Frontal cortex (tissue), 4 donors: ENCODE data around the gene FAM20C. TPM values are rescaled to one million over a fixed set of nuclear protein-coding genes. Genes with fewer than 3 reads are reported as not detected.
A peak's percentile ranks its signal among the peaks of the same experiment; 100 is the strongest.

Experiments used
- DNase-seq, 2 donors: peaks; one replicate each; pipeline ENCODE4 v3.0.0; 2012; ENCODE audit warnings: low spot score in 2 of 2
- FAIRE-seq: peaks from 2 replicates; lab custom pipeline; 2012; peaks lifted over from hg19 to GRCh38; lab: Jason Lieb, UNC
- total RNA-seq: library from RNA; depleted of rRNA; stranded (reverse); fragments of >200 nt; gene quantifications from one replicate; pipeline ENCODE4 v1.2.3, GENCODE V29; 2014
- donor health status: control.
- donor health status: control.
- donor health status: control.

The FAM20C gene
- total RNA-seq, 1 donor from 2014 or later, result 19.6 TPM

DNA sequence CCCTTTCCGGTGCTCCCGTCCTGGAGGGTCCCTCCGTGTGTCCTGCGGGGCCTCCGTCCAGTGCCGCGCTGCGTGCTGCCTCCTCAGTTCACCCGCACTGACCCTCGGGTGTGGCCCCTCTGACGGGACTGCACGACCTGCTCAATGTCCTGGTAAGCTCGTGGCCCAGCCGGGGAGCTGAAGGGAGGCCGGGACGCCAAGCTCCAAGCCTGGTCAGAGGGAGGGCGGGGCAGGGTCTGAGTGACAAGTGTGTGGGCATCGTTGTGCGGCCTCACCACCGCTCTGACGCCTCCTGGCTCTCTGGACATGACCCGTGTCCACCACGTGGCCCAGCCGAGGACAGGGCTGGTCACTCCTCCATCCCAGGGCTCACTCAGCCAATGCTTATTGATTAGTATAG lies 25.9 kb downstream of the FAM20C start:
- DNase-seq, result no peak
- FAIRE-seq, result no peak

DNA sequence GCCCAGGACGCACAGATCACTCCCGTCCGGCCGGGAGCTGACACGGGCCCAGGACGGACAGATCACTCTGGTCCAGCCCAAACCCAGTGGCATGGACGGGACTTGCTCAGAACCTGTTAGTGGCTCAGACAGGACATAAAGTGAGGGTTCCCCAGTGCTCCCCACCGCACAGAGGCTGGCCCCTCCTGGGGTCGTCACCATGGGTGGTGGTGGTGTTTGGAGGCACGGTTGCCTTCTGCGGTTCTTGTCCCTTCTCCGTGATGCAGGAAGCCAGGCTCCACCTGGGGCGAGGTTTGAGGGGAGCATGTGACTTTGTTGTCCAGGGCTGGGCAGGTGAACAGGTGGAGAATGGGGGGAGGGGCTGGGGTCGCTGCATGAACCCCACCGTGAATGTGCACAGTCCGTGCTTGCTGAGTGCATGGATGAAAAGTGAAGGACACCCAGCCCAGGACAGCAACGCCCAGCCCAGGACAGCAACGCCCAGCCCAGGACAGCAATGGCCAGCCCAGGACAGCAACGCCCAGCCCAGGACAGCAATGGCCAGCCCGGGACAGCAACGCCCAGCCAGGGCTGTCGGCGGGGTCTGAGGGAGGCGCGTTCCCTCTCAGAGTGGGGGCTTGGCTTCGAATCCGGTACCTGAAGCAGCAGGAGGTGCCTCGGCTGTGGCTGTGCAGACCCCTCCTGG lies 26.7 kb downstream of the FAM20C start:
- FAIRE-seq, result no peak
- no peak for DNase-seq

DNA sequence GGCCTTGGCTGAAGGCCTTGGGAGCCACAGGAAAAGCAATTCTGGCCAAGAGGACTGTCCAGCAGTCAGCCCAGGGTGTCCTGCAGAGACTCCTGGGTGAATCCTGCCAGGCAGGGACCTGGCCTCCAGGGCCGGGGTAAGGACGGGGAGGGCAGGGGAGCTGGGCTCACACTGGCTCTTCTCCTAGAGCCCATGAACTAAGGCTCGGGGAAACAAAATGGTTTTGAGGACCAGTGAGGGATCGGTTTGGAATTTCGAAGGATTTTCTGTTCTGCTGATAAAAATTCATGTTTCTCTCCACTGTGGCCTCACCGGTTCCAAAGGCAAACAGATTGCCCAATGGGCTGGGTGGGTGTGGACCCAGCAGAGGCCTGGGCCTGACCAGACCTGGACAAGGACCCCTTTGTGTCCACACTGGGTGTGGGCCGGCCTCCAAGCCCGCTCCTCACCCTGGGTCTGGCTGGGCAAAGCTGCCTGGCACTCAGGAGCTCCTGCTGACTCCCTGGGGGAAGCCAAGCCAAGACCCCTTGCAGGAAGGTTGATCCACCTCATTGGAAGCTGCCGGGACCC lies 27.3 kb downstream of the FAM20C start:
- DNase-seq (peak; percentile 62 to 70), FAIRE-seq (no peak)

DNA sequence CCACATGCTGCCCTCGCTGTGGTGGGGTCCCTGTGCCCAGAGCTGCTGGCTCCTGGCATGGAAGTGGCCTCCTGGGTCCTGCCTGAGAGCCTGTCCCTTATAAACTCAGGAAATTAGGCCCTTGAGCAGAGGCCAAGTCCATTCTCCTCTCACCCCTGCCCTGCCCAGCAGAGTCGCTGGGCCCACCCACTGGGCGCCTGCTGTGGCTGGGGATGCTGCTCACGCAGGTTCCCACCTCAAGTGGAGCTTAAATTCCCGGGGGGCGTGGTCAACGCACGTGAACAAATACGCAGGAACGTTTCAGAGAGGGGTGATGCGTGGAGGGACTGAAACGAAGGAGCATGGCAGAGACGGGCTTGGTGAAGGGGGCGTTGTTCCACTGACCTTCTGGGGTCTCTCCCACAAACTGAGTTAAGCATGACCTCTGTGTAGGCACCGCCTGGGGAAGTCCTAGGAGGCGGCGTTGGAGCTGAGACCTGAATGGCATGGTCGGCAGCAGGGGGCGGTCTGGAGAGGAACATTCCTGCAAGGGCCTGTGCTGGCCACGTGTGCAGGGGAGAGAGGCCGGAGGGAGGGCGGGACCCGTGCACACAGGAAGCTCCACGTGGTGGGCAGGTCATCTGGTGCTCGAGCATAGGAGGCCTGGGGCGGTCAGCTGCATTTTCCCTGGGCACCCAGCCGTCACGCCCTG lies 27.9 kb downstream of the FAM20C start:
- FAIRE-seq (no peak), DNase-seq (no peak)

DNA sequence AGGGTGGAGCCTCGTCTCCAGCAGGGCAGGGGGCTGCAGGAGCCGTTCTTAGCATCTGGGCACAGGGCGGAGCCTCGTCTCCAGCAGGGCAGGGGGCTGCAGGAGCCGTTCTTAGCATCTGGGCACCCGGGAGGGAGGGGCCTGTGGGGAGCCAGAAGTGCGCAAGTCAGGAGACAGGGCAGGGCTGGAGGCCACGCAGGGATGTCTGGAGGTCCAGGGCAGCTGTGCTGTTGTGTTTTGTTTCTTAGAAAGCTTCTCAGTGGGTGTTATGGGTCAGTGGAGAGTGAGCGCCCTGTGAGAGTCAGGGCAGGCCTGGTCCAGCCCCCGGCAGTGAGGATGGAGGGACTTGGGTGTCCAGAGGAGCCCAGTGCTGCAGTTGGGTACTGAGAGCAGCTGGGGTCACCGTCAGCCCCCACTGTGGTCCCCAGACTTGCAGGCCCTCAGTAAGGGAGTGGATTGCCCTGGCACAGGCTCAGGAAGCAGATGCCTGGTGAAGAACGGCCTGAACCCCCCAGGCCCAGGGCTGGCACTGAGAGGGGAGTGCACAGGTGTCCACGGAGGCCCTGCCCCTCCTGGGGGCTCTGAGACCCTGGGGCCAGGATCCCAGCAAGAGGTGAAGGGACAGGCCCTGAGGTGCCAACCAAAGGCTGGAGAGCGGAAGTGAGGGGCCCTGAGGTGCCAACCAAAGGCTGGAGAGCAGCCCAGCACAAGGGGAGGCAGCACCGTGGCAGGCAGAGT lies 29.8 kb downstream of the FAM20C start:
- no peak for DNase-seq
- no peak for FAIRE-seq

DNA sequence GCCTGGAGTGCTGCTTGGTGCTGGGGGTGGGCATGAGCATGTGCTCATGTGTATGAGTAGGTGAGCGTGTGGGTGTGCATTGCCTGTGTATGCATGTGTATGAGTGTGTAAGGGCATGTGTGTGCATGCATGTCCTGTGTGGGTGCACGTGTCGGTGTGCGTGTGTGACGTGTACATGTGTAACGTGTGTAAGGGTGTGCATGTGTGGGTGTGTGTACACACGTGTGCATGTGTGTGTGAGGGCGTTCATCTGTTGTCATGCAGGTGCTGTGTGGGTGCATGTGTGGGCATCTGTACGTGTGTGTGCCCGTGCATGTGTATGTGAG lies 30.3 kb downstream of the FAM20C start:
- DNase-seq (no peak), FAIRE-seq (no peak)

DNA sequence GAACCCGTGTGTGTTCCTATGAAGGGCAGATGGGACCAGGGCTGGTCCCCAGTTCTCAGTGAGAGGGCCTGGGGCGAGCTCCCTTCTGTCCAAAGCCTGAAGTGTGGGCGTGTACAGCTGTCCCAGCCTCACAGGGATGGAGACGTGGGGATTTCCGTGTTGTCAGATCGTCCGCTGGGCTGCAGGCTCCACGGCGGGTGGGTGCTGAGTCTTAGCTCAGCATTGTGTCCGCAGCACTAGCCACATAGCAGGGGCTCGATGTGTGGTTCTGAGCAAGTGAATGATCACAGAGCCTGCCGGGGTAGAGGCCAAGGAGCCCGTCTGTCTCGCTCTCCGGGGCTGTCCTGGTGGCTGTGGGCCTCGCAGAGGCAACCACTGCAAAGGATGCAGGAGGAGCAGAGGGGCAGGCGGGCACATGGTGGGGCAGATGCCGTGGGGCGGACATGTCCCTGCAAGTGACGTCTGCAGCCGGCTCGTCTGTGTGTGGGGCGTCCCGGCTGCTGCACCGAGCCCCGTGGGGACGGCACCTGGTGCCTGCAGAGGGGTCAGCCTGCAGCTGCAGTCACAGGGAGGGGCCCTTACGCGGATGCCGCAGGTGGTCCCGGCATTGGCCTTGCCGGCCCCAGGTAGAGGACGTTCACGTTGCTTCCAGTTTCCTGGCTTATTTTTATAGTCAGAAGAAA lies 30.9 kb downstream of the FAM20C start:
- FAIRE-seq (no peak), DNase-seq (no peak)

DNA sequence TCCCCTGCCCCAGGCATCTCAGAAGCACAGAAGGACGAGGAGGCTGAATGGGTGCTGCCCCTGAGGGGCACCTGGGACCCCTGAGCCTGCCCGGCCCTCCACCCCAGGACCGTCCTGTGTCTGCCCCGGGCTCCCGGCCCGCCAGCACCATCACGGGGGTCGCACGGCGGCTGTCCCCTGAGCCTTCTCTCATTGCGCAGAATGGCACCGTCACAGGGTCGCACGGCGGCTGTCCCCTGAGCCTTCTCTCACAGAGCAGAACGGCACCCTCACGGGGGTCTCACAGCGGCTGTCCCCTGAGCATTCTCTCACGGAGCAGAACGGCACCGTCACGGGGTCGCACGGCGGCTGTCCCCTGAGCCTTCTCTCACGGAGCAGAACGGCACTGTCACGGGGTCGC lies 31.5 kb downstream of the FAM20C start:
- DNase-seq, result no peak
- no peak for FAIRE-seq

DNA sequence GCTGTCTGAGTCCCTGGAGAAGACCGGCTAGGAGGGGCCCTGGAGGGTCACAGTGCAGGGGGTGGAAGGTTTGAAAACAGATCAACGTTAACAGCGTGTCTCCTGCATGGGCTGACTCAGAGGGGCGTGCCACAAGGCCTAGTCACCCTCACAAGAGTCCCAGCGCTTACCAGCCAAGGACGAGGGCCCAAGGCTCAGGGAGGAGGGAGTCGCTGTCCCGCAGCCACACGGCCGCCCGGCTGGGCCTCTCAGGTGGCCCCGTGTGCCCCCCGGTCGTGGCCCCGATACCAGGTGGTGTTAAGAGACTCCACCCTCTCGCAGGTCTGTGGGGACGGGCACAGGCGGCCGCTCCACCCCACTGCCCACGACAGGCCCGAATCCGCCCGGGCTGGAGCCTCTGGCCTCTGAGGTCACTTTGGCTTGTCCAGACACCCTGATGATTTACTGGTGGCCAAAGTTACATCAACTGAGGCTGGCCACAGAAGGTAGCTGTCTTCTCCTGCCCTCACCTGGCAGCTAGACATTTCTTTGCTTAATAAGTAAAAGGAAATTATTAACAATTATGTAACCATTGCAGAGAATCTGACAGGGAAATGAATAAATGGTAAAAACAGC lies 34.0 kb downstream of the FAM20C start:
- DNase-seq (no peak), FAIRE-seq (no peak)

DNA sequence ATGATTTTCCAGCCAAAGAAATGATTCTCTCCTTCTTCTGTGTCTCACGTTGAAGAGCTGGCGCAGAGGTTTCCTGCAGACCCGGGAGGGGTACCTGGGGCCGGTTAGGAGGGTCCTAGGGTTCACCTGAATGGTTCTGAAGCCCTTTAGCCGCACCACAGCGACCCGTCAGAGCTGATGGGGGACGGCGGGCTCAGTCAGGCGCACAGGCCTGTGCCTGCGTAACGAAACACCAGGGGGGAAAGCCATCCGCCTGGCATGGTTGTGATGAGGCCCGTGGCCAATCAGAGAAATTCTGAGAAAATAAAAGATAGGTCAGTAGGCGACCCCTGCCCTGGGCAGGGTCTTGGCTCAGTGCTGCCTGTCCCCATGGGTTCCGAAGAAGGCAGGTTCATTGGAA lies 35.6 kb downstream of the FAM20C start:
- FAIRE-seq (no peak), DNase-seq (no peak)

DNA sequence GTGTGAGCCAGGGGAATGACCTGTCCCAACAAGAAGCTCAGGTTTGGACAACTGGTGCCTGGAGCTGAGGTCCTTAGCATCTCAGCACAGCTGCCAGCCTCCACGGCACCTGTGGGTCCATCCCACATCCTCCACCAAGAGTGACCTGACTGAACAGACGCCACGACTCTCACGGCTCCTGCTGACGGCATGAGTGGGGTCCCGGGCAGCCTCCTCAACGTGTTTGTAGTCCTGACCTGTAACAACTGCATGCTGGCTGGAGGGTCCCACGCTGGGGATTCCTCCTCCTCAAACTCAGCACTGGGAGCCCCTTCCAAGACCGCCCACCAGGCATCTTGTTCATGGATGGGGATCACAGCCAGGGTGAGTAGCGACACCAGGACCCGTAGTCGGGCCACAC lies 36.2 kb downstream of the FAM20C start:
- FAIRE-seq, result no peak
- no peak for DNase-seq

DNA sequence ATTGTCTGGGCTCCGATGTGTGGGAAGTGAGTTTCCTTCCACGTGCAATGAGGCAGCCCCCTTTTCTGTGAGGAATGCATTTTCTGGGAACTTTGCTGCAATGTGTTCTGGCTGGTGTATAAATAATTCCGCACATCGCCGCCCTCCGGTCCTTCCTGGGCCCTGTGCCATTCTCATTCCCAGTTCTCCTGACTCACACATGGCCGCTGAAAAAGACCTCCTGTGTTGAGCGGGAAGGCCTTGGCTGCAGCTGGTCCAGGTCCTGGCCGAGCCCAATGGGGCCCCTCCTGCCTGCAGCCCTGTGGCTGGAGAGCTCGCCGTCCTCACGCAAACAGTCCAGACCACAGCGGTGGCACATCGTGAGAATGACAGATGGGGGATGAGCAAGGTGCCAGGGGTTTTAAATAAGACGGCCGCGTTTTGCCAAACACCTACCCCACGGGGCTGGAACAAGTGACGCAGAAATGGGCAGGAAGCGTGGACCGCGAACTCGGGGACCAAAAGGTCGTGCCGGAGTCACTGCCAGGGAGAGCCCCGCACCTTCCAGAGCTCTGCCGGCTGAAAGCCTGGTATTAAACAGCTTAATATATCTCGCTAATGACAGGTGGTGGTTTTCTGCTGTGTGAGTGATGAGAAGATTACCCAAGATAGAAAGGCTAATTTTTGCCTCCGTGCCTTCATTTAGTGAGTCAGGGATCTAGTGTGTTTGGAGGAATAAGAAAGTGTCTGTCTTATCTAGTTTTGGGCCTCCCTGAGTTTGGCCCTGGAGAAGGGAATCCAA lies 37.0 kb downstream of the FAM20C start:
- FAIRE-seq (no peak), DNase-seq (peak; percentile 62 to 70)

DNA sequence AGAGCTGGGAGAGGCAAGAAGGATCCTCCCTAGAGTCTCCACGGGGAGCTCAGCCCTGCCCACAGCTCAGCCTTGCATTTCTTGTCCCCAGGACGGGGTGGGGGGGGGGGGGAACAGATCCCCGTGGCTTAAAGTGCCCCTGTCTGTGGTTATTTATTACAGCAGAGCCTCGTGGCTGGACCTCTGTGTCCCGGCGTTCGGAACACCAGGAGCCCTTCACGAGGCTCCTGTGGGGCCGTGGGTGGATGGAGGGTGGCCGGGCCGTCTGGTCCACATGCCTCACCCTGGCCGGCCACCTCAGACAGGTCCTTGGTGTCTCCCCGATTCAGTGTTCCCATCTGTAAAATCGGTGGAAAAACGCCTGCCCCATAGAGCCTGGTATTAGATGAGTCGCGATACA lies 37.9 kb downstream of the FAM20C start:
- DNase-seq (no peak), FAIRE-seq (no peak)

DNA sequence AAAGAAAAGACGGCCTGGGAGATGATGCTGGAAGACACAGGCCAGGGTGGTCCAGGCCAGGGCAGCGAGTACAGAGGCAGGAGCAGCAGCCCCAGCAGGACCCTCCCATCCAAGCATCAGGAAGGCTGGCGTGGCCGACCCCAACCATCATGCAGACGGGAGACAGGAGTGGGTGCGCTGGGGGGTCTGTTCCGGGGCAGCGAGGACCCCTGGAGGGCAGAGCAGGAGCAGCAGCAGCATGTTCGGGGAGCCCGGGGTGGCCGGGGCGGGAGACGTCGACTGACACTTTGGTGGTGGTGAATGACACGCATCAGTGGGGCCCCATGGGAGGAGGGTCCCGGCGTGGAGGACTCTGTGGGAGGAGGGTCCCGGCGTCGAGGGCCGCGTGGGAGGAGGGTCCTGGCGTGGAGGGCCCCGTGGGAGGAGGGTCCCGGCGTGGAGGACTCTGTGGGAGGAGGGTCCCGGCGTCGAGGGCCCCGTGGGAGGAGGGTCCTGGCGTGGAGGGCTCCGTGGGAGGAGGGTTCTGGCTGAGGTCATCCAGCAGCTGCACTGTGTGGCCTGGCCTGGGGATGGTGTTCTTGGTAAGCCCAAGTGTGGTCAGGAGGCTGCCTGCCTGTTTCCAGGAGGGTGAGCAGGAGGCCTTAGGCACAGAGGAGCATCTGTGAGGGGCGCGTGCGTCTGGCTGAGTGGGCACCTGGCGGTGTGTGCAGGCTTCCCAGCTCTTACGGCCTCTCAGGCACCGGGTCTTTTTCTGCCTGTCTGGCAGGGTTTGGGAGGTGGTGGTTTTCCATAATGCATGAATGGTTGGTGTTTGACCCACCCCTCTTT lies 38.9 kb downstream of the FAM20C start:
- no peak for DNase-seq
- FAIRE-seq, result no peak

DNA sequence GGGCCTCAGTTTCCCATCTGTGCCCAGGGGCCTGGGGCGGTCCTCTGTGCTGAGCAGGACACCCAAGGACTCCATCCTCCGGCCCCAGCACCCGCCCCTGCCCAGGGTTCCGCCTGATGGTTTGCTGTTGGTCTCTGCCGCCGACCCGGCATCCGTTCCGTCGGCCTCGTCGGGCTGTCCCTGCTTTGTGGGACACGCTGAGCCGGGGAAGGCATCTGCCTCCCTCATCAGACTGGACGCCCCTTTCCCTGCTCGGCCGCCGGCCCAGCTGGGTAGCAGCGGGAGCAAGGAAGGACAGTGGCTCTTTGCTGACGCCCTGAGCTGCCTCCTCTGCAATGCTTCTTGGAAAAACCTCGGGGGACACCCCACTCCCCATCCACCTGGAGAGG lies 39.5 kb downstream of the FAM20C start:
- no peak for FAIRE-seq
- DNase-seq, result no peak

DNA sequence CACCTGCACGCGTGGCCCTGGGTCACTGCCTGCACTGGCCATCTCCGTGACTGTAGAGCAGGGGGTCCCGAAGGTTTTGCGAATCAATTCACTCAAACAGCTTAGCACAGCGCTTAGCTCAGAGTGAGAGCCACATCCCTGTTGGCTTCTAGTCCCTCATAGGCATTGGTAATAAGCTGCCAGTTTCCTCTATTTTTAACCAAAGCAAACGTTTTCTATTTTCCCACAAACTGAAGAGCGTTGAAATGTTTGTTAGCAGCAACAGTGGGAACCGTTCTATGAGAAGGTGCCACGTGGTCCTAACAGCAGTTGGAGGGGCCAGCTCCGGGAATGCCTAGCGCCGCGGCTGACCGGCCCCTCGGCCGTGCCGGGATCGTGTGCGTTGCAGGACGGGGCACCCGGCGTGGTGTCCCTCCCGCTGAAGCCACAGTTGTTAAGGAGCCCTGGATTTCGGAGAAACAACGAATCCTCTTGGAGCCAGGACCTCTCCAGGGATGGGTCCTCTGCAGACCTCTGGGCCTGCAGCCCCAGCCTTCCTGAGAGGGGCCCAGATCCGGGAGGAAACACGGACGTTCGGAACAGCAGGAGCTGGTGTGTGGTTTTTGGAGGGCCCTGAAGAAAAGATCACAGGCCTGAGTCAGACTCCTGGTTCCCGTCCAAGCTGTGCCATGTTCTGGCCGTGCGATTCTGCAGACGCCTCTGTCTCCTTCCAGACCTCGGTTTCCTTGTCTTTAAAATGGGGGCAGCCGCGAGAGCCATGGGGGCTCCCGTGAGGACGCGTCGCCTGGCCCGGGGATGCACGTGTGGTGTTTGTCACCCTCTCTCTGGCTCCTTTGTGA lies 40.3 kb downstream of the FAM20C start:
- DNase-seq (no peak), FAIRE-seq (no peak)

DNA sequence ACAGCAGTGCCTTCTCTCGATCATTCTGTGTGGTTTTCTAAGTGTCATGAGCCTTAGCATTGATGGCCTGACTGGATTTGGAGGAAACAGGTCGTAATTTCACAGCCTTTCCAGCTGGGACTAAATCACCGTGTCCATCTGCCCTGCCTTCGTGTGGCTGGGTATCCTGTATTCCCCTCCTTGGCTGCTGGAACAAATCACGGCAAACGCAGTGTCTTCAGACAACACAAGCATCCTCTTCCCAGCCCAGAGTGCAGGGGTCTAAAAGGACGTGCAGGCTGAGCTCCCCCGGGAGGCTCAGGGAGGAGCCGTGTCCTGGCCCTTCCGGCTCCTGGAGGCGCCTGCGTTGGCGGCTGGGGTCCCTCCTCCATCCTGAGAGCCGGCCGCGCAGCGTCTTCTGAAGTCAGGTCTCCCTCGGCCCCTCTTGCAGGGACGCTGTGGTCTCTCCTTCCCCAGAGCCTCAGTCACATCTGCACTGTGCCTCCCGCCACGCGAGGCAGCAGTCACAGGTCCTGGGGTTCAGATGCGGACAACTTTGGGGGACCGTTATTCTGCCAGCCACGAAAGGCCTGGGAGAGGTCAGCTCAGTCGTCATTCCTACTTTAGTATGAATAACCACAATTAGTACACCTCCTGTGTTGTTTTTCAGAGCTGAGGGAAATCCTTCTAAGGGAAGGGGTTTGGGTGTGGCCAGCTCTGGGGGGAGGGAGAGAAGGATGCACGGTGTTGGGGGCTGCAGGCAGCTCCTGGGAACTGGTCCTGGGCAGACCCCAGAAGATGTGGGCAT lies 41.1 kb downstream of the FAM20C start:
- no peak for DNase-seq
- no peak for FAIRE-seq
